ENCODE data around the gene DCBLD2.

DCBLD2 gene, protein sequence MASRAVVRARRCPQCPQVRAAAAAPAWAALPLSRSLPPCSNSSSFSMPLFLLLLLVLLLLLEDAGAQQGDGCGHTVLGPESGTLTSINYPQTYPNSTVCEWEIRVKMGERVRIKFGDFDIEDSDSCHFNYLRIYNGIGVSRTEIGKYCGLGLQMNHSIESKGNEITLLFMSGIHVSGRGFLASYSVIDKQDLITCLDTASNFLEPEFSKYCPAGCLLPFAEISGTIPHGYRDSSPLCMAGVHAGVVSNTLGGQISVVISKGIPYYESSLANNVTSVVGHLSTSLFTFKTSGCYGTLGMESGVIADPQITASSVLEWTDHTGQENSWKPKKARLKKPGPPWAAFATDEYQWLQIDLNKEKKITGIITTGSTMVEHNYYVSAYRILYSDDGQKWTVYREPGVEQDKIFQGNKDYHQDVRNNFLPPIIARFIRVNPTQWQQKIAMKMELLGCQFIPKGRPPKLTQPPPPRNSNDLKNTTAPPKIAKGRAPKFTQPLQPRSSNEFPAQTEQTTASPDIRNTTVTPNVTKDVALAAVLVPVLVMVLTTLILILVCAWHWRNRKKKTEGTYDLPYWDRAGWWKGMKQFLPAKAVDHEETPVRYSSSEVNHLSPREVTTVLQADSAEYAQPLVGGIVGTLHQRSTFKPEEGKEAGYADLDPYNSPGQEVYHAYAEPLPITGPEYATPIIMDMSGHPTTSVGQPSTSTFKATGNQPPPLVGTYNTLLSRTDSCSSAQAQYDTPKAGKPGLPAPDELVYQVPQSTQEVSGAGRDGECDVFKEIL

DNA sequence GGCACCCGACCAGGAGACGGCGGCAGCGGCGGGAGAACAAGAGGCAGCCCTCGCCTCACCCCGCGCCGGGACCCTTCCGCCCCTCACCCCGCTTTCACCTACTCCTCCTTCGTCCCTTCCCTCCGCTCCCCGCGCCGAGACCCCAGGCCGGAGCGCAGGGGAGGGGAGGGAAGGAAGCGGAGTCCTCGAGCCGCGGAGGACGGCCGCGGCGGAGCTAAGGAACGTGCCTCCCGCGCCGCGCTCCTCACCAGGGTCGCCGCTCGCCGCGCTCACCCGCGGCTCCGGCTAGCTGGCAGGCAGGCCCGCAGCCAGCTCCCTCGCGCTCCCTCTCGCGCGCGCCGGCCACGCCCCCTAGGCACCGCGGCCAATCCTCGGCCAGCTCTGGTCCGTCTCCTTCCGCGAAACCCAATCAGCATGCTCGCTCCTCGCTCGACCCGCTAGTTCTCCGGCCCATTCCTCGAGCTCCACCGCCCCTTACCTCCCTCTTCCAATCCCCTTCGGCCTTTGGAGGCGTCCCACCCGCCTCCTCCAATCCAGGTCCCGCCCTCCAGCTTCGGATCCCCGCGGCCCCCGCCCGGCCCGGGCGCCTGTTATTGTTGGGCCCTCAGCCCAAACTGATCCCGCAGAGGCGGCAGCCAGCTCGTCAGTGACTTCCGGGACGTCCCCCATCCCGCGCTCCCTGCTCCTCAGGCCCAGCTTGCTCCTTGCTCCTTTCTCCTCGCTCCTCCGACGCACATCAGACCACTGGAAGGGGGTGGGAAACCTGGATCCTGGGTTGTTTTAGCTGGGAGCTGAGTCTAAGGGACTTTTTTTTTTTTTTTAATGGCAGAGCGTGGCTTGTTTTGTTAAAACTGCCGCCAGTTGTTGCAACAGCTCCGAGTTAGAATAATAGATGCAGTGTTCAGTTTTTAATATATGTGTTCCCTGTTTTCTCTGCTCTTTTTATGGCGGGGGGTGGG lies at the start of gene DCBLD2:
Gene DCBLD2 (minus strand): TSS at position 304 of the 959 bp plus-strand sequence. CDS start 369 bp downstream, outside the sequence.
- TF ChIP-seq POLR2A (IDR thresholded peaks at IDR 0.05; ENCODE audit: low read length) (peak; percentile 91), GATA1 (IDR thresholded peaks at IDR 0.05; ENCODE audit: low read depth, low read length) (no peak)
- DNase-seq = peak; percentile 98 to 99

DNA sequence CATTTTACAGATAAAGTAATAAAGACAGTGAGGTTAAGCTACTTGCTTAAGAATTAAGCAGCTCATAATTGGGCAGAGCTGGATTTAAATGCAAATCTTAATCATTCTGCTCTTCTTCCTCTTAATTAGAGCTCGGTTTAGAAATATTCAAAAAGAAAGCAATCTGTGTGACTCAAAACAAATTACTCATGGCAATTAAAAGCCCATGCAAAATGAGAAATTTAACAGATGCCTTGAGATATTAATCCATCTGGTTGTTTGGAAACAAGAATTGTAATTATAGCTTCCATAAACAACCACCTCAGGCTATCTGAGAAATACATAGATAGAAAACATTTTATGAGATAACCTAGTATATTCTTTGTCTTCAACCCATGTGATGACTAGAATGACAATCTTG lies 44.2 kb upstream of the DCBLD2 start:
- TF ChIP-seq POLR2A (IDR thresholded peaks at IDR 0.05; ENCODE audit: low read length) (no peak), GATA1 (IDR thresholded peaks at IDR 0.05; ENCODE audit: low read depth, low read length) (no peak)

DNA sequence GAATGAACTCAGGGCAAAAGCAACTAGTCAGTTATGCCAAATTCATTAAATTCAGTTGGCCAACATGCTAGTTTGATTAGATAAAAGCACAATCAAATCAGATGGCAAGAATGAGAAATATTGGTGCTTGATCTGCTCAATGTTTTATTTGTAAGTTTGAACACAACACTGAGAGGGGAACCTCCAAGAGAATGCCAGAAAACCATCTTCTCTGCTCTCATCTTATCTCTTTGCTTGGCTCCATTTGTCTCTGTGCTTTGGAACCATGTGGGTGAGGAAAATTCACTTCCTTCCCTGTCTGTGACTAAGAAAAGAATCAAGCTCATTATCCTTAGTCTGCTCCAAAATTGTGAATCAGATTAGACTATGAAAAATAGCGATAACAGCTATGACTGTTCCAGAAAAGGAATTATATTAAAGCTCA lies 43.6 kb upstream of the DCBLD2 start:
- DNase-seq = no peak
- TF ChIP-seq POLR2A (IDR thresholded peaks at IDR 0.05; ENCODE audit: low read length) (no peak), GATA1 (IDR thresholded peaks at IDR 0.05; ENCODE audit: low read depth, low read length) (no peak)

More for the DNA sequence above, 44.2 kb upstream of the DCBLD2 start:
- no peak for DNase-seq

DNA sequence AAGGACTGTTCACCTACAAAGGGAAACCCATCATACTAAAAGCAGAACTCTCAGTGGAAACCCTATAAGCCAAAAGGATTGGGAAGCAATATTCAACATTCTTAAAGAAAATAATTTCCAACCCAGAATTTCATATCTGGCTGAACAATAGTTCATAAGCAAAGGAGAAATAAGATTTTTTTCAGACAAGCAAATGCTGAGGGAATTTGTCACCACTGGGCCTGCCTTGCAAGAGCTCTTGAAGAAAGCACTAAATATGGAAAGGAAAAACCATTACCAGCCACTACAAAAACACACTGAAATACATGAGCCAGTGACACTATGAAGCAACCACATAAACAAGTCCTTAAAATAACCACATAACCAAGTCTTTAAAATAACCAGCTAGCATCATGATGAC lies 28.9 kb upstream of the DCBLD2 start:
- TF ChIP-seq POLR2A (IDR thresholded peaks at IDR 0.05; ENCODE audit: low read length) (no peak), GATA1 (IDR thresholded peaks at IDR 0.05; ENCODE audit: low read depth, low read length) (no peak)
- no peak for DNase-seq

DNA sequence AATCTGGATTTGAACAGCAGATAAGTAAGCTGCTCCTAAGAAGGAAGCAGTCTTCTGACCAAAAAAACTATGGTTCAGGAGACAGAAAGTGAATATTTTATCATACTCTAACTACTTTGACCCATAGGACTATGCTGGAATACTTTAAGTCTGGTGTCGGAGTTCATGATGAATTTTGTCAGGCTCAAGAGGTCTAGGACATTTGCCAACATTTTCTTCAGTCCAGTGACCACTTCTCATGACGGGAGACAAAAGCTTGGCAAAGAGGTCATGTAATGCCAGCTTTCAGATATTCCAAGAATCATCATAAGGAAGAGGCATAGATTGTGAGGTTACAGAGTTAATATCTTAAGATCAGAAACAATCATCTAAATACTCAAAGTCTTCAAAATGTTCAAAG lies 20.5 kb upstream of the DCBLD2 start:
- TF ChIP-seq GATA1 (IDR thresholded peaks at IDR 0.05; ENCODE audit: low read depth, low read length) (no peak), POLR2A (IDR thresholded peaks at IDR 0.05; ENCODE audit: low read length) (no peak)

DNA sequence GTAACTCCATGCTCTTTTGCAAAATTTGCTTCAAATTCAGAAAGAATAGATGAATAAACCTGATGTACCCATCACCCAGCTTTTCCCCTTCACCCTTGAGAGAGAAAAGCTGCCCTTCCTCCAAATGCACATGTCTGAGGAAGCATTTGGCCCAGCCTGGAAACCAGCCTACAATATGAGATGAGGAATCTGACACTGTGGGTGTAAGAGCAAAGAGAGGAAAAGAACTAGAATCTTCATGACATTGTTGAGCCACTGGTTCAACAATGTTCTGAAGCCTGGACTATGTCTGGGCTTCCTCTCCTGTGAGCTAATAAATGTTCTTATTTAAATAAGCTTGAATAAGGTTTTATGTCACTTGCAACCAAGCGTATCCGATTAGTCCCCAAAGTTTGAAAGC lies 18.7 kb upstream of the DCBLD2 start:
- no peak for DNase-seq
- no peak for TF ChIP-seq POLR2A (IDR thresholded peaks at IDR 0.05; ENCODE audit: low read length)

More for the DNA sequence above, 20.5 kb upstream of the DCBLD2 start:
- DNase-seq = no peak

DNA sequence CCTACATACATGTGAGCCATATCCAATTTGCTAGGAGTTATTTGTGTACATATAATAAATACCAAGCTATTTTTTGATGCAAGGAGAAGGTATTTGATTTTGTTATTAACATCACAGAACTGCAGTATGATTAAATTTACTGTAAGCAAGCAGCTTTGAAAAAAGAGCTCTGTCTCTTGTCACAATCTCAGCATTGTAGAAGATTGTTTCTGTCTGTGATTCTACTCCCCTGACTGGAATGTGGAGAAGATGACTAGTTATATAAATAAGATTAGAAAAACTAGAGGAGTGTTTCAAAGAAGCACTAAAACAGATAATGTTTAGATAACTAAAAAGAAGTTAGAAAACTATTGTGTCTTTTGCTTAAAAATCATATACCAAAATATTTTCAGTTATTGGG lies 17.1 kb upstream of the DCBLD2 start:
- no peak for DNase-seq
- TF ChIP-seq POLR2A (IDR thresholded peaks at IDR 0.05; ENCODE audit: low read length) (no peak), GATA1 (IDR thresholded peaks at IDR 0.05; ENCODE audit: low read depth, low read length) (no peak)

DNA sequence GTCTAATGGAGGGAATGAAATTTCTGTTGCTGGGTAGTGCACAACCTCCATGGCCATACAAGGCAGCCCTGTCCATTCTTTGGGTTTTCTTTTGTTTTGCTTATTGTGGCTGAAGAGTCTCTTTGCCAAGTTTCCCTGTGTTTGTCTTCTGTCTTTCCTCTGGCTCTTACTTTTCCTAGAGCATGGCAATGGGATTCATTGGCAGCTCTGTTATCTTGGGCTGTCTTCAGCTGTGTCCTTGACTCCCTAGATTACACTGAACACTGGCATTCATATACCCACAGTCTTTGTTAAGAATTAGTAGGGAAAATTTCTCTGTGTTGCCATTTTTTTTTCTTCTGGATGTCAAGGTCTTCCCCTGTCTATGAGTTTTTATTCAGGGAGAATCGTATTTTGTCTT lies 16.1 kb upstream of the DCBLD2 start:
- no peak for TF ChIP-seq POLR2A (IDR thresholded peaks at IDR 0.05; ENCODE audit: low read length)
- no peak for TF ChIP-seq GATA1 (IDR thresholded peaks at IDR 0.05; ENCODE audit: low read depth, low read length)
- no peak for DNase-seq

DNA sequence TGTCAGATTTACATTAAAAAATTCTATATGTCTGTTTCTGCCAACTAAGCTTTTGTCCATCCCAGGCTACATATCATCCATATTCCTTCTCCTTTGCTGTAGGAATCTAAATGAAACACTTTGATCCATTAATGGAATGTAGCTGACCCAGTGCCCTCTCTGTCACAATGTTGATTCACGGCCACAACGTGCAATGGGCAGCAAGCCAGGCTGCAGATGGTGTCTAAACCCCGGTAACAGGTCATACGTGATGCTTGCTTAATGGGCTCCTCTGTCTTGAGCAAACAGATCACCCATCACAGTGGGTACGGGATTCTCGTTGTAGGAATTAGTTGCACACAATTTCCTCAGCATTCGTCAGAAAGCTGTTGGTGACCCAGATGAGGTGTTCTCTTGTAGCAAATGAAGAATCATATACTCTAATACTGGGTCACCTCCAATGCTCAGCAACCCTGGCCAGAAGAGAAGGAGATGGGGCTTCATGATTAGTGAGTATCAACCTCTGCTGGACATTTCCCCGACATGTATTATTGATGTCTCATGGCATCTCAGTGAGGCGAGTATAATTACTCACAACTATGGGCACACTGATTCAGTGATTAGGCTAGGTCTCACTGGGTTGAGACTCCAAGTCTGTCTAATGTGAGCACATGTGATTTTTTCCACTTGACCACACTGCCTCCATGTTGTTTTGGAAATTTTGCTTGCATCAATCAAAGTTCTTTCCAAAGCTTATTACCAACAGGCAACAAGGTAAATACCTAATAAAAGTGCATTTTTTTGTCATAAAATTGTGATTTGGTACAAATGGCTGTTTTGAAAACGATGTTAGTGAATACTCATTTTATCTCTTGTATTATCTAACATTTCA lies 12.9 kb upstream of the DCBLD2 start:
- no peak for DNase-seq
- TF ChIP-seq POLR2A (IDR thresholded peaks at IDR 0.05; ENCODE audit: low read length) = no peak
- no peak for TF ChIP-seq GATA1 (IDR thresholded peaks at IDR 0.05; ENCODE audit: low read depth, low read length)

DNA sequence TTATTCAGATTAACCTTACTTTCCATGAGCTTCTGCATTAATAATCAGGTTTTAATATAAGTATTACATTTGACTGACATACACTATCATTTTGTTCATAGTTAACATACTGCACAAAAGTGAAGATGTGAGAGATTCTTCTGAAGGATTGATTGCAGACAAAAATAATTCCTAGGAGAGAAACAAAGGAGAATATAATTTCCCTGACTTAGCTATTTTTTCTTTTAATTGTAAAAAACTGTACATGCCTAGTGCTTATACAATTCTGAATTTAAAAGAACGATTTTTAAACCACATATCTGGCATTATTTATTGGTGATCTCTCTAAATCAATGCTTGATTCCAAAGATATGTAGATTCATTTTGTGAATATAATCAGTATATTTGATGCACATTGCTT lies 11.0 kb upstream of the DCBLD2 start:
- no peak for DNase-seq
- TF ChIP-seq GATA1 (IDR thresholded peaks at IDR 0.05; ENCODE audit: low read depth, low read length) (no peak), POLR2A (IDR thresholded peaks at IDR 0.05; ENCODE audit: low read length) (no peak)

DNA sequence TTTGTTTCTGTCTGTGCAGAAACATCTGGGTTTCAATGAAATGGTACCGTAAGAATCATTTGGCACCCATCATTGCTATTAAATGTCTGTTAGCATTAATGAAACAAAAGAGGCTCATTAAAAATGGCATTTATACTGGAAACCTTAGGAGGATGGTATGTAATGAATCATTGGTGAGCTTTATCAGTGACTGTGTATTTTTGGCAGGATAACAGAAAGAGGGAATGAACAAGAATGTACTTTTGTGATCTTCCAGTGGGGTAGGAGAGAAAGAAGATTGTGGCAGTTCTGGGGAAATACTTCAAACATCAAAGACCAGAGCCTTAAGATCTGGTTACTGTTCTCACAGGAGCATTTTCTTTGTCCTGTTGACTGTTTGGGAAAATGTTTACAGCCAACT lies 4.7 kb upstream of the DCBLD2 start:
- TF ChIP-seq POLR2A (IDR thresholded peaks at IDR 0.05; ENCODE audit: low read length) (no peak), GATA1 (IDR thresholded peaks at IDR 0.05; ENCODE audit: low read depth, low read length) (no peak)
- no peak for DNase-seq

DNA sequence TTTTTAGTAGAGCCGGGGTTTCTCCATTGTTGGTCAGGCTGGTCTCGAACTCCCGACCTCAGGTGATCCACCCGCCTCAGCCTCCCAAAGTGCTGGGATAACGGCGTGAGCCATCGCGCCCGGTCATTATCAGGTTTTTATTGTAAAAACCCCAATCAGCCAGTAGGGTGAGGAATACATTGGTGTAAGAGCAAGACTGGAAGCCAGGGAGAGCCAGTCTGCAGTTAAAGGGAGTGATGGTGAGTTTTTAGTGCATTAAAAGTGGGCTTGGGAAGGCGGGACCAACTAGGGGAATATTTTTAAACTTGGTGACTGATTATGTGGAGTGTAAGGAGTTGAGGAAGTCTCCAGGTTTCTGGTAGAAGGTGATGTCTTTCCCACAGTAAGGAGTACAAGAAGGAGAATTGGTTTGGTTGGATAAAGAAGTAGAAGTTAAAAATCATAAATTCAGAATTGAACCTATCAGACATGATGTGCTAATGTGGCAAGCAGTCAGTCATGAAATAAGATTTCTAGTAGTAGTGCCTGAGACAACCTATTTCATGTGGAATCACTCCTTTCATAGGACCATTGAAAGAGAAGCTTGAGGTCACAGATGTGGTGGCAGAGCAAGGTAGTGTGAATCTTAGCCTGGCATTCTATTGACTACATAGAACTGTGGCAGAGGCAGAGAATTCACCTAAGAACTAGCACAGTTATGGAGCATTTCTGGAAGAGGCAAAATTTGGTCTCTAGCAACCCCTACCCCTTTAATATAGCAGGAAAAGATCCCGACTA lies 2.4 kb upstream of the DCBLD2 start:
- TF ChIP-seq POLR2A (IDR thresholded peaks at IDR 0.05; ENCODE audit: low read length) (no peak), GATA1 (IDR thresholded peaks at IDR 0.05; ENCODE audit: low read depth, low read length) (no peak)

More for the DNA sequence above, 2.4 kb upstream of the DCBLD2 start:
- DNase-seq = no peak

Data from erythroblast (primary cell).